ENCODE results near the gene PCLO.
"Not testable (repeated sequence)": the region's sequence is repeated elsewhere in the genome, so short reads cannot be mapped to it uniquely, and the experiment has no call there.

PCLO gene

DNA sequence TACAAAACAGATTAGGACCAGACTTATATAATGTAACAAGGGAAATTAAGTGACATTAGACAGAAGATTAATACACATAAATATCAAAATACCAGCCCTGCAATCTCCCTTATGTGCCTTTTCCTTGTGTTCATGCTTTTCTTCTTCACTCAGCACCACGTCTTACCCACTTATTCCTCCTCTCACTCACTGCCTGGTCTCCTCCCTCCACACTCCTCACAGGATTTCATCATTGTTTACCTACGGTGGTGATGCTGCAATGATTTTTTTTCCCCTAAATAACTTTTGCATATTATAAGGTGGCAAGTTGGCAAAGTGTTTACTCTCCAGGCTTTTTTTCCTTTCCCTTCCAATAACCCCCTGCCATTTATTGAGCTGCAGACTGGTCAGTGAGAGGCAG, 203.2 kb downstream of the PCLO start:
- DNase-seq = no peak

DNA sequence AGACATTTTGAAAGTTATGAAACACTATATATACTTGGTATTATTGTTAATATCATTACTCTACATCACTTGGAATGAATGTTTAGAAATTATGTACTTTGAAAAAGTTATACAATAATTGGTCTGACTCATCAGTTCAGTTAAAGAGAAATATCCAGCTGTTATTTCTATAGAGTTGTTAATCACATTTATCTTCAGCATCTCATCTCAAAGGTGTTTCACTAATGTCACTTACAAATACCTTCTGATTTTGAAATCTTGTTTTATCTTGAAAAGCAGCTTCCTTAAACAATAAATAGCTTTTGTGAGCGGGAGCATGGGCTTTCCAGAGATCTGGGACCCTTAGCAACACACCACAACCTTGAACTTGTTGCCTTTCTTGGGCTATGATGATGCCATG, 205.2 kb downstream of the PCLO start:
- DNase-seq = no peak

DNA sequence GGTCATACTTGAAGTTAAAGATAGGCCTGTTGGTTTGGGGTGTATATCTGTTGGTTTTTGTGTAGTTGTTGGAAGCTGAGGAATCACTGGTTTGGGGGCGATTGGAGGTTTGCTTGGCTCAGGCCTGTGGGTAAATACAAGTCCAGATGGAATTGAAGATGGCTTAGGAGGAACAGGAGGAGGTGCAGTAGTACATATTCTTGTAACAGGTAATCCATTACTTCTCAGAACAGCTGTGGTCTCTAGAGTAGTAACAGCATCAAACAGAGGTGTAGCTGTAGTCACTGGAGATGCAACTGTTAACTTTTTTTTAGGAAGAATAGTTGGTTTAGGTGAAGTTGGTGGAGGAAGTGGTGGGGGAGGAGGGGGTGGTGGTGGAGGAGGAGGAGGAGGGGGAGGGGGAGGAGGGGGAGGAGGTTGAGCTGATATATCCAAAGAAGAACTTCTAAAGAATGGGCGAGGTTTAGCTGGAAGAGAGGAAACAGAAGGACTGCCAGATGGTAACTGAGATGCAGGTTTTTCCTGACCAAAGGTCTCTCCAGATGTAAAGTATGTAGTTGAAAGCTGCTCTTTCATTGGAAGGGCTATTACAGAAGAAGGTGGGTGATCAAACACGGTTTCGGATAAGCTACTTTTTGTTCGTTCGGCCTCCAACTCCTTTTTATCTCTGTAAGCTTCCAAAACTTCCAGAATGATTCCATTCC, 209.2 kb downstream of the PCLO start:
- DNase-seq = no peak

DNA sequence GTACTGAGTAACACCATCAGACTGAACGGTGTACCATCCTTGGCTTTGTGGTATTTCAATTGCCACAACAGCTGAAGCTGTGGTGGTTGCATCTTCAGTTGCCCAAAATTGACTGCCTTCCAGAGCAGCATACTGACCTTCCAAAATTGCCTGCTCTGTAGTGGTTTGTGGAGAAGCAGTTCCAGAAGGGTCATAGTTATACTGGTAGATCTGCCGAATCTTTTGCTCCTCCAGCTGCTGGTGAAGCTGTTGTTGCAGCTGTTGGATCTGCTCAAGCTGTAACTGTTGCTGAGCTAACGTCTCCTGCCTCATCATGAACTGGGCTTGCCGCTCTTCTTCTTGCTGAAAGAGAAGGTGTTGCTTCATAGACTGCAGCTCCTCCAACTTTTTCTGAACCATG, 212.2 kb downstream of the PCLO start:
- no peak for DNase-seq

DNA sequence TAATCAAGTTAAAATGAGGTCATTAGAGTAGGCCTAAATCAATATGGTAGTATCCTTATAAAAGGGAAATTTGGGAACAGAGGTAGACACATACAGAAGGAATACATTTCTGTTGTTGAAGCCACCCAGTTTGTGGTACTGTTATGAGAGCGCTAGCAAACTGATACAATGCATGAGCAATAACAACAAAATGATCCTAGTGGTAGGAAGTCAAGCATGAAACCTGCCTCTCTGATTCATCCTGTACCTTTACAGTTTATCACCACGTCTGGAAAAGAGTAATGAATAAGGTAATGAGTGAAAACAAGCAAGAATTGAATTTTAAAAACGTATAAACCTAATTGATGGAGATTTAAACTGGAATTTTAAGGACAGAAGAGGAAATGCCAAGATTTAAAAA, 217.2 kb downstream of the PCLO start:
- no peak for DNase-seq

DNA sequence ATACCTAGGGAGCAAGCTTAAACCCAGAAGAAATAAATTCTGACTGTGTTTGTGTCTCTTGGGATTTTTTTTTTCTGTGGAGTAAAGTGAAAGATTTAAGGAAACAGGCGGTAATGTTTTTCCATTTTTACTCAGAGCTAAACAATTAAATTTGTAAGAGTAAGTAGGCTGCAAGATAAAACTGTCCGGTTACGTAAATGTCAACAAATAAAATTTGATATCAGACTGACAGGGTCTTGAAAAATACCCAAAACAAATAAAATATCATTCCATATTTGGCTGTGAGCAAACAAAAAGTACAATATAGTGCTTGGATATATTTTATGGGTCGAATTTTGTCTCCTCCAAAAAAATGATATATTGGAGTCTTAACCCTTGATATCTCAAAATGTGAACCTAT, 217.6 kb downstream of the PCLO start:
- no peak for DNase-seq

DNA sequence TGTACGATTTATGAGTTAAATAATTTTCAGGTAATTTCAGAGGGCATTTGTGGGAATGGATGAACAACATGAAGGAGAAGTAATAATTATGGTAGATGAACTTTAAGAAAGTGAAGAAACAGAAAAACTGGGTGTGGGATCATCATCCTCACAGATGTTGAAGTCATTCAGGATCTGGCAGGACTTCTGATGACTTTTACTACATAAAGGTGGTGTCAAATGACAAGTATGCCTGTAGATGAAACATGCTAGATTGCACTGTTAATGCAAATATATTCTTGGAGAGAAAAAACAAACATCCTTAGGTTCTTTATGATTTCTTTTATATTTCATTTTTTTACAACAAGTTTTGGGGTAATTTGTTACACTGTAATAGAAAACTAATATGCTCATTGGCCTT, 230.2 kb downstream of the PCLO start:
- no peak for DNase-seq

DNA sequence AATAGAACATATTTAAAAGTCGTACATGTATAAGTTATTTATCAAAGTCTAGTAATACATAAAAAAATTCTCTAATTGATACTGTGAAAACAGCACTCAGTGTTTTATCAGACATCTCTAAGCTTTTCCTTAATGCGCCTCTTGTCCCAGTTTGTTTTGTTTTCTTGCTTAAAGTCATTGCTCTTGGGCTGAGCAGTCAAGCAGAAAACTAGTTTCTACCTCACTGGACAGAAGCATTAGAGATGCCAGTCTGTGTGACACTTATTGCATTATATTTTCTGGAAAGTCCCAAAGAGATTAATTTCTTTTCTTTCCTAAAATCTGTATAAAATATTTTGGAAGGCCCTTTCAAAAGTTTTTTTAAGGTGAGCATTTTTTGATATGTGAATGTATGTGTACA, 236.2 kb downstream of the PCLO start:
- DNase-seq = no peak

DNA sequence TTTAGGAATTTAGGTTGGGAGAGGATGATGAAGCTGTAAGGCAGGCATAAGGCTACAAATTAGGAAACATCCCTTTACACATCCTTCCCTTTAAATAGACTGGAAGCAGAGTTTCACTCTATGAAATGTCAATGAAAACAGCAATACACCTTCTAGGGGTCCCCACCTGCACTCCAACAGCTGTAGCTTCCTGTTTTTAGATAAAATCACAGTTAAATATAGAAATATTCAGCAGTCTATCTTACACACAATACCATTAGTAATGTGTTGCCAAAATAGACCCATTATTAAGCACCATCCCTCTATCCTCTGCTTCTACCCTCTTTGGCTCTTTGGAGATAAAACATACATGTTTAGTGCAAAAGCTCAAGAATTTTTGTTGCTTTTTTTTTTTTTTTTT, 237.4 kb downstream of the PCLO start:
- DNase-seq = no peak

DNA sequence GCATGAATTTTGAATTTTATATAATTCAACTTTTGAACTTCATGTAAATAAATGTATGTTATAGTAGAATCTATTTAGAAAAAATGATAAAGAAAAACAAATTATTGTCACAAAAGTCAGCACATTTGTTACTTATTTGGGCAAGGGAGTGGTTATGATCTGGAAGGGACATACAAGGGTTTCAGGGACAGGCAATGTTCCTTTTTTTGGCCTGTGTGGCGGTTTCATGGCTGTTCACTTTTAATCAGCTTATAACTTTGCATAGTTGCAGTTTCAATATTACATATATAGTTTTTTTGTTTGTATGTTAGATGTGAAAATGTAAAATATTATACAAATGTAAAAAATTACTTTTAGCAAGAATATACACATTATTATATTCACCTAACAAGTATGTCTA, 256.2 kb downstream of the PCLO start:
- DNase-seq = no peak

DNA sequence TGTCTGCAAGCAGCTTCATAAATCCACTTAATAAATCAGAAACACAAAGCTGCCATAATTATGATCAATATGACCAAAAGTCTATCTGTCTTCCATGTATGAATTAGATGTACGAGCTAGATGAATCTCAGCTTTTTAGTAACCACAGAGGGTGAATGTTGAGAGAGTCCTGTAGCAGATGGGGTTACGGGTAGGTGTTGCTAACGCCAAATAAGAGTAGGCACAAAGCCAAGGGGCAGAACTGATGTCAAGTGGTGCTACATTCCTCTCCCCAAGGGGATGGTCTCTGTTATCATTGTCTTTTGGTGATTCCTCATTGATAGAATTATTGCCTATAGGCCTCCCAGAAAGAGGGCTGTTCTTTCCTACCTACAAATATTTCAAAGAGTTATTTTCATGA, 257.8 kb downstream of the PCLO start:
- DNase-seq = no peak

DNA sequence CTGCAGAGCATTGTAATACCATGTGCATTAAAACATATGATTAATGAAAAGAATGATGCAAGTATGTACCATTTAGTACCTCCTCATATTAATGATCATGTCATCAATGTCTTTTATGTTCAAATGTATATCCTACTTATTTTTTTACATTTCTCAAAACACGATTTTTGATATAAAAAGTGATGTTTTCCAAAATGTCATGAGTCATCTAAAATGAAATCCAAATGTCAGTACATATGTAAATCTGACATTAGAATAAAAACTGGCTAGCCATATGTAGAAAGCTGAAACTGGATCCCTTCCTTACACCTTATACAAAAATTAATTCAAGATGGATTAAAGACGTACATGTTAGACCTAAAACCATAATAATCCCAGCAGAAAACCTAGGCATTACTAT, 261.6 kb downstream of the PCLO start:
- not testable (repeated sequence) for DNase-seq

DNA sequence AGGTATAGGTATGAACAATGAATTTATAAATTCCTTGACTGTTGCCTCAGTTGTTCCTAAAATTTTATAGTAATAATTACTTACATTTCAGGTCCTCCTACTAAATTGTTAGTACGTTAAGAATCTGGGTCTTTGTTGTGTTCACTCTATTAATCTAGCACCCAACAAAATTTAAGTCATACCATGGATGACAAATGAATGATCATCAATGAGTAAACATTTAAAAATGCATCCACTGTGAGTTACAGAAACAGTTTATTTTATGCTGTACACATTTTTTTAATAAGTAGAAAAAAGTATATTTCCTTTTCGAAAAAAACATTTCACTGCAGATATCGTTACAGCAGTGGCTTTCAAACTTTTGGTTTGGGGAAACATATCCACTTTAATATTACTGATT, 265.2 kb downstream of the PCLO start:
- DNase-seq = no peak

DNA sequence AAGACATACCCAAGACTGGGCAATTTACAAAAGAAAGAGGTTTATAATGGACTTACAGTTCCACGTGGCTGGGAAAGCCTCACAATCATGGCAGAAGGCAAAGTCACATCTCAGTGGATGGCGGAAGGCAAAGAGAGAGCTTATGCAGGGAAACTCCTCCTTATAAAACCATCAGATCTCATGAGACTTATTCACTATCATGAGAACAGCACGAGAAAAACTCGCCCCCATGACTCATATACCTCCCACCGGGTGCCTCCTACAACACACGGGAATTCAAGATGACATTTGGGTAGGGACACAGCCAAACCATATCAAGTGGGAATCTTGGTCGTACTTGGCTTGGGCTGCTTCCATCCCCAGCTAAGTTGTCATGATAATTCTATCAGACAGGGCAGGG, 268.3 kb downstream of the PCLO start:
- not testable (repeated sequence) for DNase-seq

DNA sequence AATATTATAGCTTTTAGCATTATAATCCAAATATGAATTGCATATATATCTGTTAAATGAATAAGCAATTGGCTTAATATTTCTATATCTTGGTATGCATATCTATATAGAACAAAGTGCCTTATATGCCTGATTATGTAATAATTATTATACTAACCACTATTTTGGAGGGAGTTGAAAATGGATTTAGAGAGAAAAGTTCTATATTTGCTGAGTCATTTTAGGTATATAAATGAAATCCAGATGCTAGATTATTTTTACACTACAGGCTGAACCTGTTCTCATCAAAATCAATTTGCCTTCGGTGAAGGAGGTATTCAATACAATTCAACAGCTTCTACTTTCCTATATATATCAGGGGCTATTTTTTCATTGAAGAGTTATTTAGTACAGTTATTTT, 276.4 kb downstream of the PCLO start:
- DNase-seq = no peak

DNA sequence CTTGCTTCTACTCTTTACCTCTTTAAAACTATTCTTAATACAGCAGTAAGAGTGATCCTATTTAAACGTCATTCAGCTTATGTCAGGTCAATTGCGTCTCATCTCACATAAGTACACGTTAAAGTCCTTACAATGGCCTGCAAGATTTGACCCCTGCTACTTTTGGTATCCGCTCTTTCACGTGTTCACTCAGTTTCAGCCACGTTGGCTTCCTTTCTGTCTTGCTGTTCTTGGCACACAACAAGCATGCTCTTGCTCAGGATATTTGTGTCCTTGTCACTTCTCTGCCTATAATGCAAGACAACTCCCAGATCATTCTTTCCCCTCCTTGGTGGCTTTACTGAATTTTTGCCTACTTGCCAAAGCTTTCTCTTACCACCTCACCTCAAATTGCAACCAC, 296.8 kb downstream of the PCLO start:
- DNase-seq = no peak

DNA sequence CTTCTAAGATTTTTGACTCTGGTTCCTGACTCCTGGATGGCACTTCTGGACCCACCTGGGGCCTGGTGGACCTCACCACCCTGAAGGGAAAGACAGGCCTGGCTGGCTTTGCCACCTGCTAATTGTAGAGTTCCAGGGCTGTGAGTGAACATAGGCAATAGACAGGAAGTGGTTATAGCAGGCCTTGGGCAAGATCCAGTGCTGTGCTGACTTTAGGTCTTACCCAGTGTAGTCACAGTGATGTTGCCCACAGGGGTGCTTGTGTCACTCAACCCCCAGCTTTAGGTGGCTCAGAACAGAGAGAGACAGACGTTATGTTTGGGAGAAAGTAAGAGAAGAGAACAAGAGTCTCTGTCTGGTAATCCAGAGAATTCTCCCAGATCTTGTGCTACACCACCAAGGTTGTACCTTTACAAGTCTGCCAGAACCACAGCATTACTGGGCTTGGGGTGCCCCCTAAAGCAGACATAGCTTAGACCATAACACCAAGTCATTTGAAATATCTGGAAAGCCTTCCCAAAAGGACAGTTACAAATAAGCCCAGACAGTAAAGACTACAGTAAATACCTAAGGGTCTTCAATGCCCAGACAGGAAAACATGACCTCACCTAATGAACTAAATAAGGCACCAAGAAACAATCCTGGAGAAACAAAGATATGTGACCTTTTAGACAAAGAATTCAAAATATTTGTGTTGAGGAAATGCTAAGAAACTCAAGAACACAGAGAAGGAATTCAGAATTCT, 303.4 kb downstream of the PCLO start:
- DNase-seq = no peak

DNA sequence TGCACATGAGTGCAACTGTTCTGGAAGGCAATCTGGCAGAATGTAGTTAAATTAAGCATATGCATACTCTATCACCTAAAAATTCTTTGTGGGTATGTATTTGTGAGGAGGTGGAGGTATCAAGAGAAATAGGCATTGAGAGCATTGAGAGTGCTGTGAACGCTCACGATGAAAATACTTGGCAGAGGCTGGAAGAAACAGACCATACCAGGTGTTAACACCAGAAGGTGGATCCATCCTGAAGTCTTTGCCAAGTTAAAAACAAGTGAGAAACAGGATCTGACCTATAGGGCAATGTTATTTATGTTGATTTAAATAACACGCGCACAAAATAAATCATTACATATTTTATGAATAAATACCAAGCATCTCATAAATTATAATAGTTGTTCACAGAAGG, 311.6 kb downstream of the PCLO start:
- no peak for DNase-seq

DNA sequence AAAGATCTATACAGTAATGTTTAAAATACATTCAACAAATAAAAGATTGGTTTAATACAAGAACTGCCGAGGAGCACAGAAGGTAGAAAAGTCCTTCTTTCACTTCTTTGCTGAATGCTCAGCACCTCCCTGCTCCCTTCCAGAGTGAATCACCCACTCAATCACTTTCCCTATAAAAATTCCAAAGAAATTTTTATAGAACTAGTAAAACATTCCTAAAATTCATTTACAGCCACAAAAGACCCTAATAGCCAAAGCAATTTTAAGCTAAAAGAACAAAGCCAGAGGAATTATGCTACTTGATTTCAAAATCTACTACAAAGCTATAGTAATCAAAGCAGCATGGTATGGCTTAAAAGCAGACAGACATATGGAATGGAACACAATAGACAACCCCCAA, 320.9 kb downstream of the PCLO start:
- no peak for DNase-seq

DNA sequence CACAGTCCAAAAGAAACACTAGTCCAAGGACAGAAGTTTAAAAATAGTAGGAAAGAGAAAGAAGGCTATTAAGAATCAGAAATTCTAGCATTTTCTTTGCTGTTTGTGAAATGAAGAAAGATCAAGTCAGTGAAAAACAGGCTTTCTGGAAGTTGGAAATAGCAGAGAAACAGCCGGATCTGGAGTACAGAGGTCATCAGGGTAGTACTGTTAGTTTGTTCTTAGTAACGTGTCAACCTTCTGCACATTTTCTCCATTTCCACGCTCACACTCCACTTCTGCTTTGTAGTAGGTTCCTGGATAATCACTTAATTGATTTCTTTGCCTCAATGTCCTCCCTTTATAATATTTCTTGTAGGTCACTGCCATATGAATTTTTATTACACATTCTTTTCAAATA, 322.6 kb downstream of the PCLO start:
- DNase-seq = no peak

DNA sequence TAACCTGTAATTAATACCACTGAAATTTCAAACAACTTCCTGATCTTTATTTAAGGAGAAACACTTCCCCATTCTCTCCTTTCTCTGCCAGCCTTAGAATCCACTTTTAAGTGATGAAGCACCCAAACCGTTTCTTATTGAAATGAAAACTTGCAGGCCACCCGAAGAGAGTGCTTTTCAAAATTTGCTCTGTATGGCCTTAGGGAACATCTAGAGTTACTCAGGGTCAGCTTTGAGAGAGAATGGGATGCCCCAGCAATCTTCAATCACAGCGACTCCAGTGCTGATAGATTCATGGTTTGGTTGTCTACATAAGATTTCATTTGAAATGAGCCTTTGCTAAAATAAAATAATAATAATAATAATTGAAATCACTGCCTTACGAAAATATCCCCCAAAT, 323.1 kb downstream of the PCLO start:
- DNase-seq = no peak

DNA sequence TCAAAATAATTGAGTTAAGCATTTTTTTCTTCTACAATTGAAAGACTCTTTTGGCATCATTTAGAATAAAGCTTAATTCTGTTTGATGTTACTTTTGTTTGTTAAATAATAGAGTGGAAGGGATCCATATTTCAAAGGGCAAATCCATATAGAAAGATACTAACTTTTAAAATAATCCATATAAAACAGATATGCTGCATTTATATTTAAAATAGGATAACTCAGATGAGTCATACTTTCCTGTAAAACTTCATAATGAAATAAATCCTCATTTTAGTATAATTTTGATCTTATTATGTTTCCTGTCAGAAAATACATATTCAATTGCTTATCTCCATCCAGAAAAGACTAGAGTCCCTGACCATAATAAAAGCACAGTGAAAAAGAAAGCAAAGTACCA, 323.6 kb downstream of the PCLO start:
- DNase-seq = no peak

DNA sequence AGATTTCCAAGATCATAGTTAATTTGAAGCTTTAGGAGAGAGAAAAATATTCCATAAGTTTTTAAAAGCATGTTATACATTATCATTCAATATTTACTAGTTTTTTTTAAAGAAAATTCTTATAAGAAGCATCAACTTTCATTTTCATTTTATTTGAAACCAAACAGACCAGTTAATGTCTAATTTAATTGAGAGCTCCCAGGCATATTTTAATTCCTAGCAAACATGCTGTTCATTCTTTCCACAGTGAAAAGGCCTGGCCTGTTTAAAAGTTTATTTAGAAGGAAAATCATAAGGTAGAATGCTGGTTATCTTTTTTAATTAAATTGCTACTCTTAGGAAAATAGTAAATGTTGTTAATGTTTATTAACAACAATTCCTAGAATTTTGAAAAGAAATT, 324.4 kb downstream of the PCLO start:
- DNase-seq = no peak

DNA sequence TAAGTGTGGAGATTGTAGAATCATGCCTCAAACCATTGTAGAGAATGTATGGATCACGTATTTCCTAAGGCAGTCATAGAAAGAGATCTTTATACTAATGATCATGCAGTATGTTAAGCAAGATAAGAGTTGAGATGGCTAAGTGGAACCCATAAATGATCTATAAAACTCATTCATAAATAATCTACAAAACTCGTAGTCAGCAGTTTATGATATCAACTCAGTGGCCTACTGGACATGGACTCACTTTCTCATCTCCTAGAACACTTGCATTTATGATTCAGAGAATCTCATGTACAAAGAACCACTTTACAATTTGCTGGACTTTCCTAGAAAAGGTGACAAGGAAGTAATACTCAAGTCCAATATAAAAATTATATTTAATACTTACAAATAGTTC, 339.6 kb downstream of the PCLO start:
- no peak for DNase-seq

DNA sequence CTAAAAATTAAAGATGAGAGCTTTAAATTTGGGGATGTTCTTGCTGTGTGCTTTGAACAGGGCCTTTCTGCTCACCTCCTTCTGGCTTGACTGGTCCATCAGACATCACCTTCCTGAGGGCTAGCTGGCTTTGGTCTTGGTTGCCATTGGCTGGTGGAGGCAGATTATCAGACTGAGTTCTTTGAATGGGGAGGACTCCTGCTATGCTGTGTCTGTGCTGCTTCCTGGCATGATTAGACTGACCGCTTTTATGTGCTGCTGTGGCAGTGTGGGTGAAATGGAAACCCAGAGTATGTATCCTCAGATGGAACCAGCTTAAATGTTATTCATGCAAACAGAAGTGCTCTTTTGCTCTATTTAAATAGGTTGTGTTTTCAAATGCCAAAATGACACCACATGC, 341.6 kb downstream of the PCLO start:
- no peak for DNase-seq

Measured in NCI-H82 (cell line).